ENCODE measurements around the gene NLRP6.

NLRP6 gene

GRCh38 chr11:299951-300735 is 21.9 kb downstream of the NLRP6 start:
- H3K79me2 ChIP-seq, result no peaks in the 10 kb centered on the region
- TF ChIP-seq, protein P1, sequence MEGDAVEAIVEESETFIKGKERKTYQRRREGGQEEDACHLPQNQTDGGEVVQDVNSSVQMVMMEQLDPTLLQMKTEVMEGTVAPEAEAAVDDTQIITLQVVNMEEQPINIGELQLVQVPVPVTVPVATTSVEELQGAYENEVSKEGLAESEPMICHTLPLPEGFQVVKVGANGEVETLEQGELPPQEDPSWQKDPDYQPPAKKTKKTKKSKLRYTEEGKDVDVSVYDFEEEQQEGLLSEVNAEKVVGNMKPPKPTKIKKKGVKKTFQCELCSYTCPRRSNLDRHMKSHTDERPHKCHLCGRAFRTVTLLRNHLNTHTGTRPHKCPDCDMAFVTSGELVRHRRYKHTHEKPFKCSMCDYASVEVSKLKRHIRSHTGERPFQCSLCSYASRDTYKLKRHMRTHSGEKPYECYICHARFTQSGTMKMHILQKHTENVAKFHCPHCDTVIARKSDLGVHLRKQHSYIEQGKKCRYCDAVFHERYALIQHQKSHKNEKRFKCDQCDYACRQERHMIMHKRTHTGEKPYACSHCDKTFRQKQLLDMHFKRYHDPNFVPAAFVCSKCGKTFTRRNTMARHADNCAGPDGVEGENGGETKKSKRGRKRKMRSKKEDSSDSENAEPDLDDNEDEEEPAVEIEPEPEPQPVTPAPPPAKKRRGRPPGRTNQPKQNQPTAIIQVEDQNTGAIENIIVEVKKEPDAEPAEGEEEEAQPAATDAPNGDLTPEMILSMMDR (IDR thresholded peaks at IDR 0.05), result no peak
- no peaks in the 10 kb centered on the region for H3K27me3 ChIP-seq (ENCODE audit: control insufficient read depth, insufficient read depth, low read length)
- H3K4me1 ChIP-seq, result no peaks in the 10 kb centered on the region
- no peak overlapping the region for H3K4me2 ChIP-seq (ENCODE audit: low read length)
- H2AFZ ChIP-seq, result no peak overlapping the region
- no peak overlapping the region for H3K9ac ChIP-seq
- H3K4me3 ChIP-seq (ENCODE audit: low read depth, low read length), result no peak overlapping the region
- H3K9me3 ChIP-seq (ENCODE audit: control insufficient read depth, low read length), result no peaks in the 10 kb centered on the region
- no peak overlapping the region for H3K27ac ChIP-seq
- no peaks in the 10 kb centered on the region for H3K36me3 ChIP-seq (ENCODE audit: control insufficient read depth, insufficient read depth, low read length)

- H3K79me2 ChIP-seq, result no peaks in the 10 kb centered on the region
- H3K4me1 ChIP-seq, result peaks cover 3% of the 10 kb centered on the region
- no peak overlapping the region for H3K9ac ChIP-seq
- H2AFZ ChIP-seq, result no peak overlapping the region
- no peak overlapping the region for H3K27ac ChIP-seq
- H3K9me3 ChIP-seq (ENCODE audit: control insufficient read depth, low read length), result no peaks in the 10 kb centered on the region
- H3K4me3 ChIP-seq (ENCODE audit: low read depth, low read length), result no peak overlapping the region
- H3K4me2 ChIP-seq (ENCODE audit: low read length), result no peak overlapping the region
- TF ChIP-seq, protein P1 (IDR thresholded peaks at IDR 0.05), result no peak
- H3K36me3 ChIP-seq (ENCODE audit: control insufficient read depth, insufficient read depth, low read length), result no peaks in the 10 kb centered on the region
- H3K27me3 ChIP-seq (ENCODE audit: control insufficient read depth, insufficient read depth, low read length), result no peaks in the 10 kb centered on the region
Measured at GRCh38 chr11:303363-303762, 25.2 kb downstream of the NLRP6 start.

DNA sequence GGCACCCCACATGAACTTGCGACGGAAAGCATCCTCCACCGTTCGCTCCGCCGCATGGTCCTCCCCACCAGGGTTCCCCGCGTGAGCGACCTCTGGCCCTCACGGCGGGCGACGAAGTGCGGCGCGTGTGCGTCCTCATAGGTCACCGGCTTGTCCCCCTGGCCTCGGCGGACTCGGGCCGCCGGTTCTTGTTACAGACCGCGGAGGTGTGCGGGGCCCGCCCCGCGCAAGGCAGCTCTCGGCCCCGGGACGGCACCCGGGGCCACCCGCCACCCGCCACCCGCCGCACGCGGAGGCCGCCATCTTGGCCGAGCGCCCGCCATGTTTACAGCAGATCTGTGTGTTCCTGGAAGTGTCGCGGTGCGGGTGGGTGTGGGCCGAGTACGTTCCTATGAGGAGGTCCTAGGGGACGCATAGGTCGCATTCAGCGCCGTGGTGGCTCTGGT is 25.9 kb downstream of the NLRP6 start:
- no peak overlapping the region for H2AFZ ChIP-seq
- TF ChIP-seq, protein P1 (IDR thresholded peaks at IDR 0.05), result no peak
- H3K4me1 ChIP-seq, result peaks cover 4% of the 10 kb centered on the region
- H3K9ac ChIP-seq, result no peak overlapping the region
- H3K27me3 ChIP-seq (ENCODE audit: control insufficient read depth, insufficient read depth, low read length), result no peaks in the 10 kb centered on the region
- no peak overlapping the region for H3K27ac ChIP-seq
- H3K4me3 ChIP-seq (ENCODE audit: low read depth, low read length), result no peak overlapping the region
- H3K4me2 ChIP-seq (ENCODE audit: low read length), result no peak overlapping the region
- H3K36me3 ChIP-seq (ENCODE audit: control insufficient read depth, insufficient read depth, low read length), result no peaks in the 10 kb centered on the region
- no peaks in the 10 kb centered on the region for H3K79me2 ChIP-seq
- no peaks in the 10 kb centered on the region for H3K9me3 ChIP-seq (ENCODE audit: control insufficient read depth, low read length)

GRCh38 chr11:304915-305843 is 27.0 kb downstream of the NLRP6 start:
- Histone ChIP-seq H3K36me3 (ENCODE audit: control insufficient read depth, insufficient read depth, low read length) (no peaks in the 10 kb centered on the region), H3K4me3 (ENCODE audit: low read depth, low read length) (no peak overlapping the region), H3K27me3 (ENCODE audit: control insufficient read depth, insufficient read depth, low read length) (no peaks in the 10 kb centered on the region), H3K9me3 (ENCODE audit: control insufficient read depth, low read length) (no peaks in the 10 kb centered on the region), H3K79me2 (no peaks in the 10 kb centered on the region), H3K4me2 (ENCODE audit: low read length) (no peak overlapping the region), H3K9ac (no peak overlapping the region), H2AFZ (no peak overlapping the region), H3K4me1 (peaks cover 9% of the 10 kb centered on the region), H3K27ac (no peak overlapping the region)
- TF ChIP-seq, protein P1 (IDR thresholded peaks at IDR 0.05), result peak; percentile 58

All from parathyroid adenoma (tissue), 2 donors.